DOHH2 (cell line): ENCODE data around the gene TPRG1L.

Experiments
- H3F3A ChIP-seq: fragments of 200-600 bp; sonication (generic), shearing (Covaris generic); 2 replicates; pipeline ENCODE4 v1.6.0; 2016; ENCODE audit warnings: antibody characterized with exemption, mild to moderate bottlenecking; ENCODE audit not compliant: control insufficient read depth, insufficient read depth
- H3K27ac ChIP-seq: fragments of 200-600 bp; sonication (generic); 2 replicates; pipeline ENCODE4 v1.5.1; 2014; ENCODE audit warnings: low read depth, mild to moderate bottlenecking, low read length, moderate library complexity
- H3K27me3 ChIP-seq: fragments of 200-600 bp; sonication (generic); 2 replicates; pipeline ENCODE4 v1.6.1; 2014; ENCODE audit warnings: mild to moderate bottlenecking, low read length, mixed read lengths; ENCODE audit not compliant: control insufficient read depth
- H3K36me3 ChIP-seq: fragments of 200-600 bp; sonication (generic); 2 replicates; pipeline ENCODE4 v1.6.1; 2014; ENCODE audit warnings: mild to moderate bottlenecking, low read length, moderate library complexity, mixed read lengths; ENCODE audit not compliant: control insufficient read depth
- H3K4me1 ChIP-seq: fragments of 200-600 bp; sonication (generic); 2 replicates; pipeline ENCODE4 v1.6.1; 2014; ENCODE audit warnings: mild to moderate bottlenecking, low read length, mixed read lengths; ENCODE audit not compliant: control insufficient read depth
- H3K4me2 ChIP-seq: fragments of 200-600 bp; sonication (generic); 2 replicates; pipeline ENCODE4 v1.6.0; 2014; ENCODE audit warnings: mild to moderate bottlenecking, low read length, moderate library complexity
- H3K4me3 ChIP-seq: fragments of 200-600 bp; sonication (generic); 2 replicates; pipeline ENCODE4 v1.5.1; 2014; ENCODE audit warnings: mild to moderate bottlenecking, low read length, mixed read lengths
- H3K79me2 ChIP-seq: fragments of 200-600 bp; sonication (generic); 2 replicates; pipeline ENCODE4 v1.6.1; 2014; ENCODE audit warnings: mild to moderate bottlenecking, low read length, mixed read lengths; ENCODE audit not compliant: control insufficient read depth
- H3K9me2 ChIP-seq: fragments of 200-600 bp; sonication (generic); replicated peaks from 2 replicates; pipeline ENCODE4 v1.6.1; 2014; ENCODE audit warnings: mild to moderate bottlenecking, low read length, mixed read lengths; ENCODE audit not compliant: control insufficient read depth
- H3K9me3 ChIP-seq: fragments of 200-600 bp; sonication (generic); 2 replicates; pipeline ENCODE4 v1.6.1; 2014; ENCODE audit warnings: antibody characterized with exemption, low read length, mixed read lengths; ENCODE audit not compliant: control insufficient read depth, insufficient read depth
- H4K20me1 ChIP-seq: fragments of 200-600 bp; sonication (generic); 2 replicates; pipeline ENCODE4 v1.6.0; 2014; ENCODE audit warnings: low read depth, mild to moderate bottlenecking, antibody characterized with exemption, low read length, moderate library complexity; ENCODE audit not compliant: control insufficient read depth, insufficient read depth
- EZH2phosphoT487 ChIP-seq: fragments of 200-600 bp; sonication (generic); IDR thresholded peaks from 2 replicates; pipeline ENCODE4 v1.6.1; 2017; ENCODE audit warnings: borderline replicate concordance, mild to moderate bottlenecking, antibody characterized with exemption, low read length, moderate library complexity, mixed read lengths
- TF ChIP-seq, protein P1 (sequence below): fragments of 200-600 bp; sonication (generic); IDR thresholded peaks from one replicate; pipeline ENCODE4 v1.5.1; 2014; ENCODE audit warnings: antibody characterized with exemption, mild to moderate bottlenecking, low read depth, low read length; ENCODE audit not compliant: poor library complexity, severe bottlenecking

Gene TPRG1L

DNA sequence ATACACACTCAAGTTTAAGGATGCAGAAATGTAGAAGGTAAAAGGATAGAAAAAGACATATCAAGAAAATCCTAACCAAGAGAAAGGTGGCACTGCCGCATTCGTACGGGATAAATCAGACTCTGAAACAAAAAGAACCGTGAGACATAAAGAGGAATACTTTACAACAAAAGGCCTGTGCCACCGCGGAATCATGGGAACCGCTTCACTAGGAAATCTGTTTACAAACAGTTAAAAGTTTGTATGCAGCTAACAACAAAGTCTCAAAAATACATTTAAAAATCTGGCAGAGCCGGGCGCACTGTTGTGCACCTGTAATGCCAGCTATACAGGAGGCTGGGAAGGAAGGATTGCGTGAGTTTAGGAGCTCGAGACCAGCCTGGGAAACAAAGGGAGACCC is 17.0 kb downstream of the TPRG1L start:
- Histone ChIP-seq H3K4me2 (no peak overlapping the region), H4K20me1 (no peaks in the 10 kb centered on the region), H3K36me3 (peaks cover 51% of the 10 kb centered on the region), H3K27me3 (no peaks in the 10 kb centered on the region), H3K9me3 (no peaks in the 10 kb centered on the region), H3K27ac (no peak overlapping the region), H3K9me2 (no peaks in the 10 kb centered on the region), H3F3A (no peaks in the 10 kb centered on the region), H3K4me3 (no peak overlapping the region), H3K4me1 (no peaks in the 10 kb centered on the region), H3K79me2 (no peaks in the 10 kb centered on the region)
- no peak for TF ChIP-seq EZH2phosphoT487
- TF ChIP-seq, protein P1, sequence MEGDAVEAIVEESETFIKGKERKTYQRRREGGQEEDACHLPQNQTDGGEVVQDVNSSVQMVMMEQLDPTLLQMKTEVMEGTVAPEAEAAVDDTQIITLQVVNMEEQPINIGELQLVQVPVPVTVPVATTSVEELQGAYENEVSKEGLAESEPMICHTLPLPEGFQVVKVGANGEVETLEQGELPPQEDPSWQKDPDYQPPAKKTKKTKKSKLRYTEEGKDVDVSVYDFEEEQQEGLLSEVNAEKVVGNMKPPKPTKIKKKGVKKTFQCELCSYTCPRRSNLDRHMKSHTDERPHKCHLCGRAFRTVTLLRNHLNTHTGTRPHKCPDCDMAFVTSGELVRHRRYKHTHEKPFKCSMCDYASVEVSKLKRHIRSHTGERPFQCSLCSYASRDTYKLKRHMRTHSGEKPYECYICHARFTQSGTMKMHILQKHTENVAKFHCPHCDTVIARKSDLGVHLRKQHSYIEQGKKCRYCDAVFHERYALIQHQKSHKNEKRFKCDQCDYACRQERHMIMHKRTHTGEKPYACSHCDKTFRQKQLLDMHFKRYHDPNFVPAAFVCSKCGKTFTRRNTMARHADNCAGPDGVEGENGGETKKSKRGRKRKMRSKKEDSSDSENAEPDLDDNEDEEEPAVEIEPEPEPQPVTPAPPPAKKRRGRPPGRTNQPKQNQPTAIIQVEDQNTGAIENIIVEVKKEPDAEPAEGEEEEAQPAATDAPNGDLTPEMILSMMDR = no peak

DNA sequence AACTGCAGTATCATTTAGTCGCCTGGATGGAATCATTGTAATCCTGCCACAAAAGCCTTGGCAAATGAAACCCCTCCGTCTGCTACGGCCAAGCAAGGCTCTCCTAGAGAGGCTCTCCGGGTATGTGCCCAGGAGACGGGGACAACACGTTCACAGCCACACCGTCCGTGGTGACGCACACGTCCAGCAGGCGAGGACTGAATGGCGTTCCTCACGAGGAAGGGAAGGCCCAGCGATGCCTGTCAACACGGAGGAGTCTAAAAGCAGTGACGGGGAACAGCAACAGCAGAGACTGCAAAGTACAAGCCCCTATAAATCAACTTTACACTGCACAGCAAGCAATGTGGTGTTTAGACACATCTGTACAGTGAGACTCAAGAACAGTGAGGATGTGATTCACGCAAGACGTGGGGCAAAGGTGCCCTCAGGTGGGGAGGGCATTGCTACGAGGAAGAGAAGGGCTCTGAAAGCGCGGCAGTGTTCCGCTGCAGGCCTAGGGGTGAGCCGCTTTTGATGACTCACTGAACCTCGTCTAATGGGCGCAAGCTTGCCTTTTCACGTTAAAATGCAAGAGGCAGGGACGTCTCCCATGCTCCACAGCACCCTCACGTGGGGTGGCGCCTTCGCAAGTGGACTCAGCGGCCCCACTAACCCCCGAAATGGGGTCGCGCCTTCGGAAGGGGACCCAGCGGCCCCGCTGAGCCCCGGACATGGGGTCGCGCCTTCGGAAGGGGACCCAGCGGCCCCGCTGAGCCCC is 18.3 kb downstream of the TPRG1L start:
- no peaks in the 10 kb centered on the region for H3K9me3 ChIP-seq
- no peaks in the 10 kb centered on the region; the same call in 1 of the 2 replicates for H3K79me2 ChIP-seq
- no peaks in the 10 kb centered on the region; the same call in 1 of the 2 replicates for H3K4me1 ChIP-seq
- no peak overlapping the region for H3K4me3 ChIP-seq
- no peak overlapping the region for H3K27ac ChIP-seq
- TF ChIP-seq EZH2phosphoT487 = no peak
- TF ChIP-seq, protein P1 = no peak
- no peaks in the 10 kb centered on the region for H3K27me3 ChIP-seq
- no peak overlapping the region for H3K4me2 ChIP-seq
- peaks cover 4% of the 10 kb centered on the region; the same call in 1 of the 2 replicates for H3F3A ChIP-seq
- H3K36me3 ChIP-seq = peaks cover 52% of the 10 kb centered on the region
- H4K20me1 ChIP-seq = no peaks in the 10 kb centered on the region
- H3K9me2 ChIP-seq = no peaks in the 10 kb centered on the region

DNA sequence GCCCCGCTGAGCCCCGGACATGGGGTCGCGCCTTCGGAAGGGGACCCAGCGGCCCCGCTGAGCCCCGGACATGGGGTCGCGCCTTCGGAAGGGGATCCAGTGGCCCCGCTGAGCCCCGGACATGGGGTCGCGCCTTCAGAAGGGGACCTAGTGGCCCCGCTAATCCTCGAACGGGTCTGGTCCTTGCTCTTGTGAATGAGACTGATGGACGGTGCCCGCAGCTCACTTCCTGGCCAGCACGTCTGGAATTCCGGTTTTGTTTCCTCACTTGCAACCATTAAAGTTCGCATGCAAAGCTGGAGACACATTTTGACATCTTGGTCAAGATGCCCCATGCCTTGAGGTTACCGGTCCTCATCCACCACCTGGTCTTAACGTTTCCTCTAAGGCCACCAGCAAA is 19.5 kb downstream of the TPRG1L start:
- Histone ChIP-seq H3K9me2 (no peaks in the 10 kb centered on the region), H4K20me1 (no peaks in the 10 kb centered on the region), H3K36me3 (peaks cover 46% of the 10 kb centered on the region), H3K79me2 (peaks cover 7% of the 10 kb centered on the region), H3K27ac (no peak overlapping the region), H3K9me3 (no peaks in the 10 kb centered on the region), H3K27me3 (no peaks in the 10 kb centered on the region), H3K4me3 (no peak overlapping the region), H3F3A (peaks cover 7% of the 10 kb centered on the region; the same call in 1 of the 2 replicates), H3K4me1 (peaks cover 11% of the 10 kb centered on the region), H3K4me2 (no peak overlapping the region)
- TF ChIP-seq, protein P1 = no peak
- TF ChIP-seq EZH2phosphoT487 = no peak
